EL (cell line): ENCODE data around the gene EPG5.
A peak's percentile ranks its signal among the peaks of the same experiment; 100 is the strongest.
"Not testable (repeated sequence)": the region's sequence is repeated elsewhere in the genome, so short reads cannot be mapped to it uniquely, and the experiment has no call there.

Source experiments
- DNase-seq: peaks from one replicate; pipeline ENCODE4 v3.0.0-alpha.2; 2016

EPG5 gene

DNA sequence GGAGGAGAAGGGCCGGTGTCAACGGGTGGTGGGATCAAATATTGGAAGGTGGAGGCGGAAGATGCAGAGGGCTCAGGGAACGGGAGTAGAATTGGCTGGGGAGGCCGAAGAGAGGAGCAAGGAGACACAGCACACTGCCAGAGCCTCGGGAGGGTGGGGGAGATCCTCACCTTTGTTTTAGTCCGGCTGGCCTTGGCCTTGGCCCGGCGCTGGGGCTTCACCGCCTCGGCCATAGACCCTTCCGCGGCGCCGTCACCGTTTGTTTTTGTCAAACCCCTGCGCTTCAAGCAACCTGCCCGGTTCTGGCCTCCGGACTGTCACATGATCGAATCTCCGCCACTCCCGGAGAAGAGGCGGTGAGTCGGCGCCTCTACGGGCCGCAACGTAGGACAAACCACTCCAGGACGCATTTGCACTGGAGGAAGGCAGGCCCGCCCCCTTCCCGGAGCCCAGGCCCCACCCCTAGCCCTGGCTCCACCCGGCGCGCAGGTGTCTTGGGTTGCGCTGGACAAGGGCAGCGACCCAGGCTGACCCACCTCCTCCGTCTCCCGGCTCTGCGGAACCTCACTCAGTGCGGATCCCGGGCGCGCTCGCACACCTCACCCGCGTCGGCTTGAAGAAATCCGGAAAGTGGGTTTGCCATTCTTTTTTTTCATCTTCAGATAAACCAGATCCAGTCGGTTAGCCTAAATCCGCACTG lies at the start of gene EPG5:
Gene EPG5, minus strand, starts transcription at position 323 of the 700 bp plus-strand sequence. Its CDS starts 90 bp downstream, at position 233.
- peak; percentile 95 for DNase-seq

GRCh38 chr18:46013484-46014189 lies 46.5 kb upstream of the EPG5 start:
- DNase-seq: no peak

DNA sequence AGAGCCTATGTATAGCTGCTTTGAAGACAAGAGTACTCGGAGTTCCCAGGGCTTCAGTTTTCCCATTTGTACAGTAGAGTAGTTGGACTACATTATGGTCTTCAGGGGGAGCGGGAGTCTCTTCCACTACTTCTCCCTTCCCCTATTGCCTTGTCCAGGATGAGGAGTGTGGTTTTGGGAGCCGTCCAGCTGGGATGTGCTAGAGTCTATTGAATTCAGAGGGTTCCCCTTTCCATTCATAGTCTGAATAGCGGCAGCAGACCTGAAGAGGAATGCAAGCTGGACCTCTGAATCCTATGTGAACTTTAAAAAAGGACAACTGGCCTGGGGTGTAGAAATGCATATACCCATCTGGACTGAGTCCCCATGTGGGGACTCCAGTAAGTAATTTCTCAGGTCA lies 43.5 kb upstream of the EPG5 start:
- DNase-seq: no peak

- no peak for DNase-seq
Measured at GRCh38 chr18:46010050-46010449, 42.9 kb upstream of the EPG5 start.

- no peak for DNase-seq
Measured at GRCh38 chr18:46009125-46009840, 42.2 kb upstream of the EPG5 start.

GRCh38 chr18:46008531-46008930 lies 41.4 kb upstream of the EPG5 start:
- DNase-seq: no peak

DNA sequence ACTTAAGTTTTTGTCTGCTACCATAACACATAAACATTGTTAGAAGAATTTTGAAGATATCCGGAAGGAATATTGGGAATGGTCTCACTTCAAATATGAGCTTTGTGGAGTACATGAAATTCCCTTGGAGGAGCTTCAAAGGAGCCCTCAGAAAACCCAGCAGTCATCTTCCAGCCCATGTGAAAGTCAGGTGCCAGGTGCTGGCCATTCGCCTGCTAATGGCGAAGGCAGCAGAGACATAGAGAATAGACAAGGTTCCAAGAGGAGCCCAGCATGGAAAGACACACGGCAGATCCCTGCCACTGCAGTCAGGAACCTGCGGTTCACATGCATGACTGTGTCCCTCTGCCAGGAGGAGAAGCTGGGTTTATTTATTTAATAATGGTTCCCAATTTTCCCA lies 40.0 kb upstream of the EPG5 start:
- no peak for DNase-seq

DNA sequence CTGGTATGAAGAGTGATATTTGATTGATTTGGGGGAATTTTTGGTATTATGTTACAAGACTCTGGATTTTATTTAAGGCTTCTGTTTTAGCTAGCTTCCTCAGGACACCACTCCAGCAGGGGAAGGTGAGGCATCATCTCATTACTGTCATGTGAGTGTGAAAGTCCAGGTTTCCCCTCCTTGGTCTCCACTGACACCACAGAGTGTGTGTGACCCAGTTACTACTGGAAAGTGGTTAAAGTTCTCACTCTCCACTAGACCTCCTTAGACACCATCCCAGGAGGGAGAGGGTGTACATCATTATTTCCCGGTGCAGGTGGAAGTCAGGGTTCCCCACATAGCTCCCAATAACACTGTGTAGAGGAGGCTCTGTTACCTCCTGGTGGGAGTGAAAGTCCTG lies 35.8 kb upstream of the EPG5 start:
- DNase-seq: no peak

- no peak for DNase-seq
Measured at GRCh38 chr18:46001892-46002291, 34.8 kb upstream of the EPG5 start.

- no peak for DNase-seq
Measured at GRCh38 chr18:46001074-46001473, 33.9 kb upstream of the EPG5 start.

DNA sequence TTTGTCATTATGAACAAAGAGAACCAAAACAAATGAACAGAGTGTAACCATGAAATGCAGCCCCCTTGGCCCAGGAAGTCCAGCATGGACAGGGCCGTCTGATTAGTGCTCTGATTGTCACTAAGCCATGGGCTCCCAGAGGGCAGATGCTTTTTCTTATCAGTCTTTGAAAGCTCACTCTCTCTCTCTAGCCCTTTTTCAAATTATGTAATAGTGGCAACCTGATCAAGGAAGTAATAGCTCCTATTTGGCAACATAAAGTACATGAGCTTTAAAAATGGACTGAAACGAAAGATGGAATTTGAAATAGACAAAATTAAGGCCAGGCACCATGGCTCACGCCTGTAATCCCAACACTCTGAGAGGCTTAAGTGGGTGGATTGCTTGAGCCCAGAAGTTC lies 32.4 kb upstream of the EPG5 start:
- DNase-seq: no peak

DNA sequence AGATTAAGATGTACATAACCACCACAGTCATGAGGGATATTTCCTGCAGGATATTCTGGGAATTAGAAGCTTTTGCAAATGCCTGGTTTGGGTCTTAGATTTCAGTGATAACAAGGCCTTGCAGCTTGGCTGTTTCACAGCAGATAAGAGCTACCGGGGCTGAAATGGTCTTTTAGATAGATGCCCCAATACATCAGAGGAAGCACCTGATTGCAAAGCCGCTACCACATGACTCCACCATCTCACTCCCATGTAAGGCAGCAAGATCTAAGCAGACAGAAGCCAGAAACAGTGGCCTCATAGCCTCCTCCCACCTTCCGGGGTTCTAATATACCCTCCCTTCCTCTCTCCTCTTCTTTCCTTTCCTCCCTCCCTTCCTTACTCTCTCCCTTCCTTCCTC lies 31.1 kb upstream of the EPG5 start:
- no peak for DNase-seq

DNA sequence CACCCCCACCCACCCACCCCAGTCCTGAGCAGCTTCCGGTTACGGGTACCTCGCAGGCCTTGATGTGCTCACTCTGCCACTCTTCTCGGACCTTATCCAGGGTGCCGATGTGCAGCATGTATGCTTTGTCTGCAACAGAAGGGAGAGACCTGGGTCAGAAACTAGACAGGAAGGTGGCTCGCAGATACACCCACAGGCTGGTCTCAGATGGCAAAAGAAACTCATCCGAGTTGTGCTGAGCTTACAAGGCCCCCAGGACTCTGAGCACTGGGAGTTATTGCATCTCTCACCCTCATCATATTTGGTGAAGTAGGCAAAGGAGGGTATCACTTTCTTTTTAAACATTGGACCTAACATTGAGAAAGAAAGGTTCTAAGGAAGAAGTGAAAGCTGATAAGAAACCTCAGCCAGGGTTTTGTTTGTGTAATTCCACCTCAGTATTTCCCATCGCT lies 30.6 kb upstream of the EPG5 start:
- DNase-seq: no peak

DNA sequence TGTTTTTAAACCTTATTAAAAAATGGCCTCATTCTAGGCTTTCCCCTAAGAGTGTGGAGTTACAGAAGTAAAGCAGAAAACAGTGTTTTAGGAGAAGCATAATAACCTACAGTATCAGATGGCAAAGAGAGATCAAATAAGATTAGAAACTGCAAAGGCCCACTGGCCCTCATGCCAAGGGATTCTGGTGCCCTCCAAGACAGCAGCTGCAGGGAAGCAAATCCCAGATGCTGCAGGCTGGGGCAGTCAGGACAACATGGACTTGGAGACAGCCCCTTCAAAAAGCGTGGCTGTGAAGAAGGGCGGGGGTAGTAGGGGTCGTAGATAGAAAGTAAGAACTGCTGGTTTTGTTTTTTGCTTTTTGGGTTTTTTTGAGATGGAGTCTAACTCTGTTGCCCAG lies 28.3 kb upstream of the EPG5 start:
- DNase-seq: no peak

DNA sequence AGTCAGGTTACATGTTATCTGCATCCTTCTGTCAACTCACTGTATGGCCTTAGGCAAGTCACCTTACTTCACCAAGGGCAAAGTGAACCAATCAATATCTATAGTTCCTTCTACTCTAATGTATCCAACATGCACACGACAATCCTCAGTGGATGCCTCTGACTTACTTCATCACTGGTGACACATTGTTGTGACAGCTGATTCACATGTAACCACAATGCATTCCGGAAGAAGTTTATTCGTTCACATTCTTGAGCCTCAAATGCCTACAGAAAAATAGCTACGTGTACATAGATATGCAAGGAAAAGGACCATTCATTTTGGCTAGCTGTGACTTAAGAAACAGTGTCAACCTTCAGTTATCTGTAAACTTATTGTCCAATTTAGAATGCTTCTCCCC lies 26.3 kb upstream of the EPG5 start:
- DNase-seq: peak; percentile 94

- not testable (repeated sequence) for DNase-seq
Measured at GRCh38 chr18:45992527-45992926, 25.4 kb upstream of the EPG5 start.

GRCh38 chr18:45991788-45992187 lies 24.7 kb upstream of the EPG5 start:
- DNase-seq: no peak

GRCh38 chr18:45984546-45985235 lies 17.6 kb upstream of the EPG5 start:
- no peak for DNase-seq

- DNase-seq: no peak
Measured at GRCh38 chr18:45981821-45982220, 14.7 kb upstream of the EPG5 start.

- DNase-seq: no peak
Measured at GRCh38 chr18:45980229-45980628, 13.1 kb upstream of the EPG5 start.

- DNase-seq: no peak
Measured at GRCh38 chr18:45978084-45978483, 11.0 kb upstream of the EPG5 start.

DNA sequence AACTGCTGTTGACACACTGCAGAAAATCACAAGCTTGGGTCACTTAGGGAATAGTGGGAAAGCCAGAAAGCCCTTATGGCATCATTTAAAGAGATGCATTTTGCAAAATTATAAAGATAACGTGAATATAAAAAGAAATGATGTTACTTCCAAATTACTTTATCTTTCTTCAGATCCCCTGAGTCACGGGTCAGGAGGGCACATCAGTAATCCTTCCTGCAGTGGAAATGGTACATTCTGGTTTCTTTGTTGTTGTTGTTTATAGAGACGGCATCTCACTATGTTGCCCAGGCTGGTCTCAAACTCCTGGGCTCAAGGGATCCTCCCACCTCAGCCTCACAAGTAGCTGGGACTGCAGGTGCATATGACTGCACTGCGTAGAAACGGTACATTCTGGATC lies 9.8 kb upstream of the EPG5 start:
- DNase-seq: no peak

- no peak for DNase-seq
Measured at GRCh38 chr18:45976566-45976965, 9.4 kb upstream of the EPG5 start.
